ENCODE data around the gene RNU5D-1.
A peak's percentile ranks its signal among the peaks of the same experiment; 100 is the strongest.

RNU5D-1 gene

GRCh38 chr1:44733365-44733764, 2.4 kb upstream of the RNU5D-1 start:
- Histone ChIP-seq H2BK120ac (ENCODE audit: low read depth, low read length) (no peak overlapping the region), H2BK15ac (ENCODE audit: low read length) (no peak overlapping the region), H3K4me1 (ENCODE audit: control insufficient read depth in 2 of 2, insufficient read depth in 1 of 2, low read depth in 1 of 2, low read length in 2 of 2) (peaks cover 0 to 2% of the 10 kb centered on the region in 2 donors), H3K9me3 (replicated peaks in 1 of 2; ENCODE audit: control insufficient read depth in 2 of 2, insufficient read depth in 1 of 2, low read depth in 1 of 2, low read length in 2 of 2) (no peaks in the 10 kb centered on the region), H3K4me3 (ENCODE audit: low read length in 2 of 2) (no peak overlapping the region), H2BK5ac (ENCODE audit: low read length) (no peak overlapping the region), H3K14ac (ENCODE audit: low read length) (no peak overlapping the region), H3K23ac (ENCODE audit: low read depth, low read length, poor library complexity) (no peak overlapping the region), H3K27ac (replicated peaks; ENCODE audit: low read length) (no peak overlapping the region), H2AFZ (ENCODE audit: low read length) (peak overlapping the region; percentile 48), H2BK12ac (ENCODE audit: low read length) (no peak overlapping the region), H2AK5ac (ENCODE audit: low read depth, low read length) (no peak overlapping the region), H3K9ac (ENCODE audit: low read depth, low read length, poor library complexity) (no peak overlapping the region), H3K36me3 (replicated peaks in 1 of 2; ENCODE audit: control insufficient read depth in 2 of 2, insufficient read depth in 2 of 2, low read length in 2 of 2) (no peaks in the 10 kb centered on the region), H3K4ac (ENCODE audit: low read length) (no peak overlapping the region), H3K4me2 (ENCODE audit: insufficient read depth, low read length, poor library complexity, severe bottlenecking) (no peak overlapping the region), H3K18ac (ENCODE audit: low read length) (no peak overlapping the region), H3K27me3 (ENCODE audit: control insufficient read depth in 3 of 3, insufficient read depth in 3 of 3, low read depth in 1 of 3, low read length in 3 of 3) (no peaks in the 10 kb centered on the region), H3K79me1 (ENCODE audit: low read depth, low read length) (no peaks in the 10 kb centered on the region), H4K8ac (ENCODE audit: low read depth, low read length) (no peak overlapping the region), H4K91ac (ENCODE audit: low read depth, low read length, poor library complexity) (no peak overlapping the region)
- no CpG with 5 or more reads among the region's 1 CpG for WGBS, 2 donors (ENCODE audit: extremely low coverage in 2 of 2, insufficient read length in 2 of 2, insufficient replicate concordance in 1 of 2)
- DNase-seq (ENCODE audit: low spot score), result no peak

- DNase-seq (ENCODE audit: low spot score), result no peak
- Histone ChIP-seq H3K9ac (ENCODE audit: low read depth, low read length, poor library complexity) (peak overlapping the region; percentile 44), H2AK5ac (ENCODE audit: low read depth, low read length) (peak overlapping the region; percentile 46), H3K4ac (ENCODE audit: low read length) (no peak overlapping the region), H3K4me2 (ENCODE audit: insufficient read depth, low read length, poor library complexity, severe bottlenecking) (no peak overlapping the region), H3K18ac (ENCODE audit: low read length) (no peak overlapping the region), H2BK5ac (ENCODE audit: low read length) (no peak overlapping the region), H2AFZ (ENCODE audit: low read length) (no peak overlapping the region), H4K91ac (ENCODE audit: low read depth, low read length, poor library complexity) (no peak overlapping the region), H4K8ac (ENCODE audit: low read depth, low read length) (no peak overlapping the region), H3K9me3 (replicated peaks in 1 of 2; ENCODE audit: control insufficient read depth in 2 of 2, insufficient read depth in 1 of 2, low read depth in 1 of 2, low read length in 2 of 2) (no peaks in the 10 kb centered on the region), H2BK120ac (ENCODE audit: low read depth, low read length) (no peak overlapping the region), H3K14ac (ENCODE audit: low read length) (peak overlapping the region; percentile 89), H2BK15ac (ENCODE audit: low read length) (peak overlapping the region; percentile 19), H2BK12ac (ENCODE audit: low read length) (peak overlapping the region; percentile 22), H3K36me3 (replicated peaks in 1 of 2; ENCODE audit: control insufficient read depth in 2 of 2, insufficient read depth in 2 of 2, low read length in 2 of 2) (no peaks in the 10 kb centered on the region), H3K23ac (ENCODE audit: low read depth, low read length, poor library complexity) (peak overlapping the region; percentile 31), H3K4me3 (ENCODE audit: low read length in 2 of 2) (no peak overlapping the region), H3K27ac (replicated peaks; ENCODE audit: low read length) (no peak overlapping the region), H3K4me1 (ENCODE audit: control insufficient read depth in 2 of 2, insufficient read depth in 1 of 2, low read depth in 1 of 2, low read length in 2 of 2) (no peaks in the 10 kb centered on the region), H3K27me3 (ENCODE audit: control insufficient read depth in 3 of 3, insufficient read depth in 3 of 3, low read depth in 1 of 3, low read length in 3 of 3) (no peaks in the 10 kb centered on the region), H3K79me1 (ENCODE audit: low read depth, low read length) (no peaks in the 10 kb centered on the region)
- WGBS, 2 donors (ENCODE audit: extremely low coverage in 2 of 2, insufficient read length in 2 of 2, insufficient replicate concordance in 1 of 2), result no CpG with 5 or more reads among the region's 27 CpGs
These were observed 5.8 kb downstream of the RNU5D-1 start for GRCh38 chr1:44724955-44725698.

GRCh38 chr1:44724296-44724954, 6.5 kb downstream of the RNU5D-1 start:
- Histone ChIP-seq H3K27me3 (ENCODE audit: control insufficient read depth in 3 of 3, insufficient read depth in 3 of 3, low read depth in 1 of 3, low read length in 3 of 3) (no peaks in the 10 kb centered on the region), H3K23ac (ENCODE audit: low read depth, low read length, poor library complexity) (peak overlapping the region; percentile 34), H4K91ac (ENCODE audit: low read depth, low read length, poor library complexity) (no peak overlapping the region), H3K9ac (ENCODE audit: low read depth, low read length, poor library complexity) (peak overlapping the region; percentile 44), H3K18ac (ENCODE audit: low read length) (peak overlapping the region; percentile 57), H3K9me3 (replicated peaks in 1 of 2; ENCODE audit: control insufficient read depth in 2 of 2, insufficient read depth in 1 of 2, low read depth in 1 of 2, low read length in 2 of 2) (no peaks in the 10 kb centered on the region), H2BK15ac (ENCODE audit: low read length) (peak overlapping the region; percentile 67), H2BK12ac (ENCODE audit: low read length) (peak overlapping the region; percentile 73), H3K4me2 (ENCODE audit: insufficient read depth, low read length, poor library complexity, severe bottlenecking) (peak overlapping the region; percentile 18), H3K4me3 (ENCODE audit: low read length in 2 of 2) (no peak overlapping the region), H2AK5ac (ENCODE audit: low read depth, low read length) (peak overlapping the region; percentile 70), H4K8ac (ENCODE audit: low read depth, low read length) (no peak overlapping the region), H3K14ac (ENCODE audit: low read length) (peak overlapping the region; percentile 71), H2BK5ac (ENCODE audit: low read length) (no peak overlapping the region), H2BK120ac (ENCODE audit: low read depth, low read length) (no peak overlapping the region), H3K36me3 (replicated peaks in 1 of 2; ENCODE audit: control insufficient read depth in 2 of 2, insufficient read depth in 2 of 2, low read length in 2 of 2) (no peaks in the 10 kb centered on the region), H3K27ac (replicated peaks; ENCODE audit: low read length) (no peak overlapping the region), H2AFZ (ENCODE audit: low read length) (no peak overlapping the region), H3K79me1 (ENCODE audit: low read depth, low read length) (no peaks in the 10 kb centered on the region), H3K4ac (ENCODE audit: low read length) (no peak overlapping the region), H3K4me1 (ENCODE audit: control insufficient read depth in 2 of 2, insufficient read depth in 1 of 2, low read depth in 1 of 2, low read length in 2 of 2) (no peaks in the 10 kb centered on the region)
- no CpG with 5 or more reads among the region's 64 CpGs for WGBS, 2 donors (ENCODE audit: extremely low coverage in 2 of 2, insufficient read length in 2 of 2, insufficient replicate concordance in 1 of 2)
- no peak for DNase-seq (ENCODE audit: low spot score)

GRCh38 chr1:44723496-44724295, 7.3 kb downstream of the RNU5D-1 start:
- Histone ChIP-seq H4K91ac (ENCODE audit: low read depth, low read length, poor library complexity) (no peak overlapping the region), H3K9me3 (replicated peaks in 1 of 2; ENCODE audit: control insufficient read depth in 2 of 2, insufficient read depth in 1 of 2, low read depth in 1 of 2, low read length in 2 of 2) (no peaks in the 10 kb centered on the region), H2BK120ac (ENCODE audit: low read depth, low read length) (no peak overlapping the region), H2AK5ac (ENCODE audit: low read depth, low read length) (peak overlapping the region; percentile 70), H3K14ac (ENCODE audit: low read length) (peak overlapping the region; percentile 71), H4K8ac (ENCODE audit: low read depth, low read length) (peak overlapping the region; percentile 17), H3K4me2 (ENCODE audit: insufficient read depth, low read length, poor library complexity, severe bottlenecking) (peak overlapping the region; percentile 18), H3K9ac (ENCODE audit: low read depth, low read length, poor library complexity) (no peak overlapping the region), H3K4me3 (ENCODE audit: low read length in 2 of 2) (no peak overlapping the region), H2BK12ac (ENCODE audit: low read length) (peak overlapping the region; percentile 73), H3K79me1 (ENCODE audit: low read depth, low read length) (no peaks in the 10 kb centered on the region), H3K4me1 (ENCODE audit: control insufficient read depth in 2 of 2, insufficient read depth in 1 of 2, low read depth in 1 of 2, low read length in 2 of 2) (no peaks in the 10 kb centered on the region), H3K18ac (ENCODE audit: low read length) (peak overlapping the region; percentile 57), H3K23ac (ENCODE audit: low read depth, low read length, poor library complexity) (peak overlapping the region; percentile 34), H3K27ac (replicated peaks; ENCODE audit: low read length) (no peak overlapping the region), H2BK5ac (ENCODE audit: low read length) (peak overlapping the region; percentile 71), H3K36me3 (replicated peaks in 1 of 2; ENCODE audit: control insufficient read depth in 2 of 2, insufficient read depth in 2 of 2, low read length in 2 of 2) (no peaks in the 10 kb centered on the region), H2AFZ (ENCODE audit: low read length) (no peak overlapping the region), H3K27me3 (ENCODE audit: control insufficient read depth in 3 of 3, insufficient read depth in 3 of 3, low read depth in 1 of 3, low read length in 3 of 3) (no peaks in the 10 kb centered on the region), H3K4ac (ENCODE audit: low read length) (no peak overlapping the region), H2BK15ac (ENCODE audit: low read length) (peak overlapping the region; percentile 67)
- no peak for DNase-seq (ENCODE audit: low spot score)
- no CpG with 5 or more reads among the region's 28 CpGs for WGBS, 2 donors (ENCODE audit: extremely low coverage in 2 of 2, insufficient read length in 2 of 2, insufficient replicate concordance in 1 of 2)

Data from neuronal stem cell (in vitro differentiated cells).